ENCODE data around the gene RAPGEF4.

The RAPGEF4 gene

DNA sequence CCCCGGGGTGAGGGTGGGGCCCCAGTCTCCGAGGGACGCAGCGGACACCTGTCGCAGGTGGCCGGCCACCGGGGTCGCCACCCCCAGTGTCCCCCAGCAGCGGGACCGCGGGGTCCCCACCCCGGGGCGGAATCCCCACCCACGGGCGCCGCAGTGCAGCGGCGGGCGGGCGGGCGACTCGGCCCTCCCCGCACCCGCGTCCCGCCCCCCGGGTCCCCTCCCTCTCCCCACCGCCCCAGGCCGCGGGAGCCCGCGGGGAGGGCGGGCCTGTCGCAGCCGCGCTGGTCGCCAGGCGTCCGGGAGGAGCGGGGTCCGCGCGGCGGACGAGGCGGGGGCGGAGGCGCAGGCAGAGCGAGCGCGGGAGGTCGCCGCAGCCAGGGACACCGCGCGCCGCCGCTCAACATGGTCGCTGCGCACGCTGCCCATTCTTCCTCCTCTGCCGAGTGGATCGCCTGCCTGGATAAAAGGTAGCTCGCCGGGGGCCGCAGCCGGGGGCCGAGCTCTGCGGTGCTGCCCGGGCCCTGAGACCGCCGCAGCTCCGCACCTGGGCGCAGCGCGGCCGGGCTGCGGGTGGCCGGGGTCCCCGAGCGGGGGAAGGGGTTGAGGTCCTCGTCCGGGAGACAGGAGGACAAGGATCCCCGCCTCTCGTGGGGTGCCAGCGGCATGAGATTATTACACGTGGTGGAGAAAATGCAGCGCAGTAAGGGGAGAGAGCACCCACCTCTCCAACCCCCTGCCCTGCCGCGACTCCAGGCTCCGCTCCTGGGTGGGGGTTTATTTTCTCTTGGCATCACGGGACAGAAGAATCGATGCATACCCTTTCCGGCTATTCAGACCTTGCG is at the start of gene RAPGEF4:
RAPGEF4 (plus strand) TSS at position 264 of the 842 bp plus-strand sequence; CDS start at position 403, 139 bp downstream.
- Mint-ChIP-seq H3K27me3 (peaks cover 49 to 57% of the 10 kb centered on the region in 2 donors), H3K4me3 (peak within 1 kb of the TSS; percentile 41 to 66), H3K36me3 (no peaks in the 10 kb centered on the region), H3K4me1 (peaks cover 6 to 7% of the 10 kb centered on the region in 2 donors), H3K9me3 (no peaks in the 10 kb centered on the region), H3K27ac (no peak within 1 kb of the TSS)
- ATAC-seq (replicated peaks) (peak; percentile 45), DNase-seq (no peak)

DNA sequence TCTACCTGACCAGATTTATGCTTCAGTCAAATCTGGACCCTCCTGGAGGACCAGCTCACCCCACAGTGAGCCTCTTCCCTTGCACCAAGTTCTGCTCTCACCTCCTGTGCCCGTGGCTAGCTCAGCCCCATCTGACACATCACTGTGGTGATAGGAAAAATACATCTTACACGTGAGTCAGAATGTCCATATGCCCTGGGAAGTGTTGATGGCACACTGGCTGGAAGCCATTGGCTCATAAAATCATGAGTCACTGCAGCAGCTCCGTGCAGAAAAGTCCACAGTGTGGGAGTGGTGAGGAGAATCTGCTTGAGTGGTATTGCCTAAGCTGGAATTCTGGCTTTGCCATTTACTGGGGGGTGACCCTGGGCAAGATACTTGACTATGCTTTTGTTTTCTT is 42.6 kb upstream of the RAPGEF4 start:
- H3K27ac Mint-ChIP-seq: no peak overlapping the region
- ATAC-seq (replicated peaks) (peak in 1 of 2 donors; percentile 27), DNase-seq (no peak)
- peaks cover 6 to 8% of the 10 kb centered on the region in 2 donors for H3K27me3 Mint-ChIP-seq
- H3K9me3 Mint-ChIP-seq: peaks cover 8 to 13% of the 10 kb centered on the region in 2 donors
- H3K36me3 Mint-ChIP-seq: peaks cover 4 to 9% of the 10 kb centered on the region in 2 donors
- H3K4me3 Mint-ChIP-seq: no peak overlapping the region
- H3K4me1 Mint-ChIP-seq: peaks cover 2 to 3% of the 10 kb centered on the region in 2 donors

DNA sequence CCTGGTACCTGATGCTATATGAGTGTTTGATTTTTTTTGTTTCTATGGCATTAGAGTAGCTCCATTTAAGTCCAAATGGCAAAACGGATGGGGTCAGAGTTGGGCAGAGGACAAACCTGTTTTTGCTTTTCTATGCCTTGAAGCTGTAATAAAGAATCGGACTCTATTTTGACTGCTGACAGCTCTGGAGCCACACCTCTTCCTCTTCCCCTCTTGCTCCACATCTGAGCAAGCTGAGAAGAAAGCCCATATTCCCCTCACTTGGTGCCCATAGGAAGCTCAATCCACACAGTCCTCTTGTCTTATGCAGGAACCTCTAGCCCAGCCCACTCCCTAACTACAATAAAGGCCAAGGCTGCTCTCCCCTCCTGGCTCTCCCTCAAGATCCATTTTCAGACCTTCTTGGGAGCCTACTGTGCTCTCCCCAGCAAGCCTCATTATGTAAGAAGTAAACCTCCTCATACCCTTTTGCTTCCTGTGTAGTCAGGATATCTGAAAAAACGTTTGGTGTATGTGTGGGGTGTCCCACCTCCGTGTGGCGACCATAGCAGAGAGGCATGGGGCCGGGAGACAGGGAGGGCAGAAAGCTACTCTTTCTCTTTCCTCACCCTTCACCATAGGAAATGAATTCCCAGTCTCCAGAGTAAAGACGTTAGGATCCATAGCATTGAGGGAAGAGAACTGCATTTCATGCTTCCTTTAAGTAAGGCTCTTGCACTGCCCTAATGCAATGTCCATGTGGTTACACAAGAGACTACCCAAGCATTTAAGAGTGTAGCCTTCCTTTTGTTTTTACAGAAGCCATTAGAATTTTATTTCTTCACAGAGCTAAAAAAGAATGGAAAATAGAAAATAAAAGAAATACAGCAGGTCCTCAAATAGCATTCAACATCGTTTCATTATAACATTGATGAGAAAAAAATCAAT is 41.9 kb upstream of the RAPGEF4 start:
- DNase-seq (no peak), ATAC-seq (replicated peaks) (no peak)
- H3K27me3 Mint-ChIP-seq: peaks cover 0 to 8% of the 10 kb centered on the region in 2 donors
- peaks cover 0 to 4% of the 10 kb centered on the region in 2 donors for H3K36me3 Mint-ChIP-seq
- peaks cover 7 to 8% of the 10 kb centered on the region in 2 donors for H3K9me3 Mint-ChIP-seq
- H3K4me1 Mint-ChIP-seq: peaks cover 8% of the 10 kb centered on the region in 2 donors
- H3K27ac Mint-ChIP-seq: no peak overlapping the region
- no peak overlapping the region for H3K4me3 Mint-ChIP-seq

DNA sequence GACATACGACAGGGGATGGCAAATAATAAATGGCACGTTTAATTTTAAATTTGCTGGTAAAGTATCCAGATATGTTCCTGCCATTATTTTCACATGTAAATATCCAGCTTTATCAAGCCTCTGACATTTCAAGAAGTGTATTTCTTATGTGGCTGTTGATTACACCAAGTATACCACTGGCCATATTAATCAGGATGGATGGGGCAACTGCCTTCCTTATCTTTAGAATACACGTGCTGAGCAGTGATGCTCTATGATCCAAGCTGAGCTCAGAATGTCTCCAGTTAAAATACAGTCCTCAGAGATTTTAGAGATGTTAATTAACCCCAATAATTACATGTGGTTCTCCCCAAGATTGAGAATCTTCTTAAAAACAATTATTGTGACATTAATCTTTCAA is 38.3 kb upstream of the RAPGEF4 start:
- peaks cover 2 to 3% of the 10 kb centered on the region in 2 donors for H3K36me3 Mint-ChIP-seq
- H3K27ac Mint-ChIP-seq: no peak overlapping the region
- peaks cover 8% of the 10 kb centered on the region in 2 donors for H3K4me1 Mint-ChIP-seq
- H3K9me3 Mint-ChIP-seq: peaks cover 0 to 4% of the 10 kb centered on the region in 2 donors
- H3K4me3 Mint-ChIP-seq: no peak overlapping the region
- H3K27me3 Mint-ChIP-seq: peaks cover 0 to 8% of the 10 kb centered on the region in 2 donors
- ATAC-seq (replicated peaks) (no peak), DNase-seq (no peak)

DNA sequence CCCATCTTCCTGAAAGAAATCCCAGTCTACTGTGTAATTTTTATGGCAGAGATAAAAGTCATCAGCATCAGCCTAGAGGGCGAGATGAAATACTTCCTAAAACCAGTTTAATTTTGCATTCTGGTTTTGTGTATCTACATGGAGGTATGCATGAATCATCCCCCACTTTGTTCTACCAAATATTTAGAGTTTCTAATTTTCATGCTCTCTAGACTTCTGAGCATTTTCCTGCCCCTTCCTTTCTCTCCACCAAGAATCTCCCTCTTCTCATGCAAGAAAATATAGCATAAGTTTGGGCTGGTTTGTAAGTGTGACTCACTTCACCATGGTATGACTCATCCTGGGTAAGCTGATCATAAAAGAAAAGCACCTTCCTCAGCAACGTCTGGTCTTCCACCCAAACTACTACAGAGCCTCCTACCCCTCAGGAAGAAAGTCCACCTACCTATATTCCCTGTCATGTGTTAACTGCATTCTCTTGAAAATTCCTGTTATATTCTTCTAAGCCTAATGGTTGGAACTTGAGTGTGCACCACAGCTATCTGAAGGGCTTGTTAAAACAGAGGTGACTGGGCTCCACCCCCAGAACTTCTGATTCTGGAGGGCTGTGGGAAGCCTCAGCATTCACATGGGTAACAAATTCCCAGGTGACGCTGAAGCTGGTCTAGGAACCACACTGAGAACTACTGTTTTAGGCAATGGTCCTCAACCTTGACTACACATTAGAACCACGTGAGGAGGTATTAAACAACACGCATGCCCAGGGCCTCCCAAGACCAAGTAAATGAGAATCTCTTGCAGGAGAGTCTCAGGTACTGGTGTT is 37.4 kb upstream of the RAPGEF4 start:
- Mint-ChIP-seq H3K27me3 (peaks cover 0 to 8% of the 10 kb centered on the region in 2 donors), H3K4me3 (no peak overlapping the region), H3K9me3 (peaks cover 0 to 4% of the 10 kb centered on the region in 2 donors), H3K36me3 (peaks cover 2 to 3% of the 10 kb centered on the region in 2 donors), H3K4me1 (peaks cover 6 to 8% of the 10 kb centered on the region in 2 donors), H3K27ac (peak overlapping the region; percentile 75)
- no peak for DNase-seq
- ATAC-seq (replicated peaks): peak; percentile 76 to 95

DNA sequence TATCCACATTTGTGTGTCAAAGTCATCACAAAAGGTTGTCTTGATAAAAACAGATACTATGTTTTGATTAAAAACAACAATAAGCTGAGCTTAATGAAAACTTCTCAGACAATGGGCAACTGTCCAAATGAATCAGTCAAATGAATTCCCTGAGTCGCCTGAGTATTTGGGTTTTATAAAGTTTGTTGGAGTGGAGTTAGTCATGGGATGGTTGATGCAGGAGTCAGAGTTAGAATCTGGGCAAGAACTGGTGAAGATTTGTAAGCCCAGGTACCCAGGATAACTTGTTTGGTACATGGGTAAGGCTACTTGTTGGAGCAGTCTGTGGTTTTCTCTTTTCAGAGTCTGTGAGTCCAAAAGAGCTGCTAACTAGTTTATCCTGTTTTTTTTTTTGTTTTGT is 34.4 kb upstream of the RAPGEF4 start:
- H3K9me3 Mint-ChIP-seq: peaks cover 0 to 4% of the 10 kb centered on the region in 2 donors
- DNase-seq: no peak
- H3K4me3 Mint-ChIP-seq: no peak overlapping the region
- ATAC-seq (replicated peaks): no peak
- peaks cover 6 to 8% of the 10 kb centered on the region in 2 donors for H3K4me1 Mint-ChIP-seq
- H3K36me3 Mint-ChIP-seq: peaks cover 2 to 3% of the 10 kb centered on the region in 2 donors
- H3K27me3 Mint-ChIP-seq: peaks cover 9 to 16% of the 10 kb centered on the region in 2 donors
- no peak overlapping the region for H3K27ac Mint-ChIP-seq

DNA sequence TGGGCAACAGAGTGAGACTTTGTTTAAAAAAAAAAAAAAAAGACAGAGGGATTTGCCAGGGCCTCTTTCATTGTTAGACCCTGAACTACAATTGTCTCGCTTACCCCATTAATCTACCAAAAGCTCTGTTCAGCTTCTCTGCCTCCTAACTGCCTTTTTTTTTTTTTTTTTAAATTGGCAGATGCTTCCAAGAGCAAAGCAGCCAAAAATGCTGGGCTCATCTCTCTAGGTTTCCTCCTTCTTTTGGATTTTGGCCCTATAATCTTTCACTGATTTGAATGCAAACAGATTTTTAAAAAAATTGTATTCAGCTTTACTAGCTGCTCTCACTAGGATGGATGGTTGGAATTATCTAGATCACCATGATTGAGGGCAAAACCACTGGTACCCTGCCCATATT is 33.2 kb upstream of the RAPGEF4 start:
- Mint-ChIP-seq H3K9me3 (peaks cover 0 to 4% of the 10 kb centered on the region in 2 donors), H3K4me3 (no peak overlapping the region), H3K27me3 (peaks cover 15 to 26% of the 10 kb centered on the region in 2 donors), H3K36me3 (peaks cover 2 to 3% of the 10 kb centered on the region in 2 donors), H3K4me1 (peaks cover 6 to 8% of the 10 kb centered on the region in 2 donors), H3K27ac (no peak overlapping the region)
- DNase-seq: no peak
- no peak for ATAC-seq (replicated peaks)

DNA sequence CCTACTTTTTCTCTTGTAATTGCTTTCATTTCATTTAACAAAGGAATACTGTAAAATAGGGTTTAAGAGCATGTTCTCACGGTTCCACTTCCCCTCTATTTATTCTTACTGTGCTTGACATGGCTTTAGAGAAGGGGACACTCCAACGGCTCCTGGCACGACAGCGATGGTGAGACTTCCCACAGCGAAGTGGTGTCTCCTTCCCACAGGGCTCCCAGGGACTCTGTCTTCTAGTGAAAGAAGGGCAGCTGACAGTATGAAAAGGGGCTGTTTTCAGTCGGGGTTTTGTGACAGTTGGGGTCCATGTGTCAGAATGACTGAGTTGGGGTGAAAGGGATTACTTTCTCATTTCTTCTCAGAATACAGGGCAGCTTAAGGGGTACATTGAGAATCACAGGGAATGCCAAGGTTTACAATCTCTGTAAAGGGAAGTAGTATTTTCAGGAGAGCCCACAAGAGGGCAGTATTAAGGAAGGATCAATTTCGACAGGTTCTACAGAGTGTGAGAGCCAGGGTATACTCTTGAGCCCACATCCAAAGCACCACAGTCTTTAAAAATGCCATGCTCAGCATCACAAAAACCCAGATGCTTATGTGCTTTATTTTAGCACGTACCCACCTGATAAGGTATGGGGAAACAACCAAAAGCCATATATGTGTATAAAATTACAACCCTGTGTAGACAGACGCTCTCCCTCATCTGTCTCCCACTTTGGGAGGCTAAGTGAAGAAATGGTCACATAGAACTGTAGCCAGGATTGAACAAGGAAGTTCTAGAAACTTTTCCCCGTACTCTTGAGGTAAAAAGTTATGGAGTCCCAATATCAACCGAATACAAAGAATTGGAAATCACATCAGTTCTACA is 31.3 kb upstream of the RAPGEF4 start:
- Mint-ChIP-seq H3K4me3 (no peak overlapping the region), H3K27me3 (peaks cover 21 to 34% of the 10 kb centered on the region in 2 donors), H3K36me3 (peaks cover 2 to 3% of the 10 kb centered on the region in 2 donors), H3K9me3 (peaks cover 0 to 4% of the 10 kb centered on the region in 2 donors), H3K4me1 (no peaks in the 10 kb centered on the region), H3K27ac (no peak overlapping the region)
- ATAC-seq (replicated peaks) (no peak), DNase-seq (no peak)

DNA sequence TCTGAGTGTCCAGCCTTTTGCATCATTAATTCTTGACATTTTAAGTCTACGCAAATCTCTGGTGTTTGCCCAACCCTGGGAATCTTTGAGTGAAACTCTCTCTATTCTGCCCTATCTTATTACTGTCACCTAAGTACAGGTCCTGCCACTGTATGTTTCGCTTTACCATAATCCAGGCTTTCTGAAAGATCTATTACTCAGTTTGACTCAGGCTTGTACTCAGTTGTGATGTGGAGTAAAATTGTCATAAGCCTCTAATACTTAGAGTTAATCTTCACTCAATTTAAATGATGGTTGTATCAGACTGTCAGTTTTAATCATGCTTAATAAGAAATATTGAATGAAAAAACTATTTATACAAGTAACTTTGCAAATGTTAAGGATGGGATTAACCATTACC is 30.3 kb upstream of the RAPGEF4 start:
- Mint-ChIP-seq H3K36me3 (peaks cover 2 to 3% of the 10 kb centered on the region in 2 donors), H3K4me1 (no peaks in the 10 kb centered on the region), H3K27me3 (peaks cover 21 to 34% of the 10 kb centered on the region in 2 donors), H3K27ac (no peak overlapping the region), H3K4me3 (no peak overlapping the region), H3K9me3 (peaks cover 0 to 3% of the 10 kb centered on the region in 2 donors)
- no peak for DNase-seq
- no peak for ATAC-seq (replicated peaks)

DNA sequence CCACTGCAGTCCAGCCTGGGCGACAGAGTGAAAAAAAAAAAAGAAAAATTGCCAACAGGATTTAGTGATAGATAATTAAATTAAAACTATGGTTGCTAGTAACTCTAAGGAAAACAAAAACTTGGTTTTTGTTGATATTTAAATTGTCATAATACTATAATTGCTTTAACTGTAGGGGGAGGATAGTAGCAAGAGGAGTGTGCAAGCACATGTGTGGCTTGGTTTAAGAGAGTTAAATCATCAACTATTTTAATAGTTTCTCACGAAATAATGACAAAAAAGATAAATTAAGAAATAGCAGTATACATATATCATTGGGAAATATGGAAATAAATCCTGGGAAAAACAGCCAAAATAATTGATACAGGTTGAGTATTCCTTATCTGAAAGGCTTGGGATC is 27.4 kb upstream of the RAPGEF4 start:
- DNase-seq: no peak
- Mint-ChIP-seq H3K9me3 (no peaks in the 10 kb centered on the region), H3K4me3 (no peak overlapping the region), H3K27ac (no peak overlapping the region), H3K27me3 (peaks cover 21 to 34% of the 10 kb centered on the region in 2 donors), H3K4me1 (no peaks in the 10 kb centered on the region), H3K36me3 (no peaks in the 10 kb centered on the region)
- ATAC-seq (replicated peaks): no peak

DNA sequence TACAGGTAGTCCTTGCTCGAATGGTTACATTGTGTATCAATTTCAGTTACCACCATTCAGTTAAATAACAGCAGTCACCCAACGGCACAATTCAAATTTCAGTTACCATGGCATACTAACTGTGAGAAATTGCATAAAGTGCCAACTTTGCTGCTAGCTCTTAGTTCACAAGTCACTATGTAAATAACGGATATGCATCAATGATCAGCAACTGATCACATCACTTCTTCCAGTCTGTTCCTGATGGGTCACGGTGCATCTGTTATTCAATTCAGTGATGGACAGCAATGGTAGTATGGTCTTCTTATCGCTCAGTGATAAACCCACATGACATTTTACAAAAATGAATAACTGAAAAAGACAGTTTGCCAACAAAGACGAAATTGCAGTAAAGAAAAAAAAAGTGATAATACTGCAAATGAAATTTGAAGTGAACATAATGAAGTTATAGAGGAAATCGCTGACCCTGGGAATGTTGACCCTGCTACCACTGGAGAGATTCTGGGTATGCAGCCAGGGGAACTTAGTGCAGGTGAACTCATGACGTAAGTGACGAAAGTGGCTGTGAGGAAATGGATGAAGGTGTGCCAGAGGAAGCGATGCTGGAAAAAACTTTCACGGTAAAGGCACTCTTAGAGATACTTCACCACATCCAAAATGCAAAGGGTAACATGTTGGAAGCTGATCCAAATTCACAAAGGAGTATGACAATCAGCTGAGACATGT is 25.9 kb upstream of the RAPGEF4 start:
- Mint-ChIP-seq H3K4me1 (no peaks in the 10 kb centered on the region), H3K9me3 (no peaks in the 10 kb centered on the region), H3K36me3 (no peaks in the 10 kb centered on the region), H3K27me3 (peaks cover 14 to 25% of the 10 kb centered on the region in 2 donors), H3K27ac (no peak overlapping the region), H3K4me3 (no peak overlapping the region)
- ATAC-seq (replicated peaks) (no peak), DNase-seq (no peak)

DNA sequence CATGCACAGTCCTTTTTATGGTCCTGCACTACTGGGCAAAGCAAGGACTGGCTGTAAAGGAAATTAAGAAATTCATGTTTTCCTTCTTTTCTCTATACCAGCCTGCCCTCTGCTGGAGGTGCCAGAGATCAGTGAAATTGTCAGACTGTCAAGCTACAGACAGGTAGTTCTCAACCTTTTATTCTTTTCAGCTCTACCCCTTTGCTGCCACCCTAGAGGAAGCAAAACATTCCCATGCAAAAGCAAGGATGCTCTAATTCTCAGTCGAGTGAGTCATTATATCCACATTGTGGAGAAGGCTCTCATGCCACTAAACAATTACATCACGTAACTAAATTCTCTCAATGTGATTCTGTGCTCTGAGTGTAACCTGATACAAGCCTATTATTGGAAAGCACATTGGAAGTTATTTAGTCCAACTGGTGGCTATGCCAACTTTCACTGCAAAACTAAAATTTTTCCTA is 25.0 kb upstream of the RAPGEF4 start:
- peaks cover 12 to 23% of the 10 kb centered on the region in 2 donors for H3K27me3 Mint-ChIP-seq
- DNase-seq: no peak
- H3K4me1 Mint-ChIP-seq: no peaks in the 10 kb centered on the region
- no peak overlapping the region for H3K27ac Mint-ChIP-seq
- ATAC-seq (replicated peaks): no peak
- no peaks in the 10 kb centered on the region for H3K36me3 Mint-ChIP-seq
- H3K9me3 Mint-ChIP-seq: no peaks in the 10 kb centered on the region
- no peak overlapping the region for H3K4me3 Mint-ChIP-seq

Measured in stimulated activated naive B cell treated with anti-CD40 and anti-IgM and Interleukin-4, amounts not matched to agents 10 μg/mL and 1 μg/mL and 100 μg/mL, for 72 hours (primary cell).